Testis (tissue), 3 donors: ENCODE data around the gene EFR3B. TPM values are rescaled to one million over a fixed set of nuclear protein-coding genes. Genes with fewer than 3 reads are reported as not detected.

Experiments used
- DNase-seq: peaks from one replicate; pipeline ENCODE4 v3.0.0-alpha.2; 2019
- H3K27ac ChIP-seq, 2 donors: fragments of 200-600 bp; sonication (generic); one replicate each; pipeline ENCODE4 v1.5.1; 2019
- H3K27me3 ChIP-seq: fragments of 200-600 bp; sonication (generic); one replicate; pipeline ENCODE4 v1.5.1; 2019
- H3K36me3 ChIP-seq: fragments of 200-600 bp; sonication (generic); one replicate; pipeline ENCODE4 v1.5.1; 2017; ENCODE audit warnings: low read depth; ENCODE audit errors: missing control alignments
- H3K4me1 ChIP-seq: fragments of 200-600 bp; sonication (generic); one replicate; pipeline ENCODE4 v1.5.1; 2019
- H3K4me3 ChIP-seq, 2 donors: fragments of 200-600 bp; sonication (generic); one replicate each; pipeline ENCODE4 v1.5.1; 2017 to 2019
- H3K9me3 ChIP-seq: fragments of 200-600 bp; sonication (generic); one replicate; pipeline ENCODE4 v1.5.1; 2017
- POLR2A ChIP-seq: fragments of 450-650 bp; IDR thresholded peaks from one replicate; pipeline ENCODE4 v1.6.1; 2017; ENCODE audit warnings: antibody characterized with exemption, mild to moderate bottlenecking, moderate library complexity
- WGBS, 2 donors: methylation state at CpG; one replicate each; pipeline ENCODE4 v1.1.5; 2018; 5-methylcytosine and 5-hydroxymethylcytosine counted together
- intact Hi-C: fragments of 100-400 bp; cut with DNase I; formaldehyde crosslinking; loops from one replicate; pipeline ENCODE4 v1.15.1; 2023; ENCODE audit warnings: low total_unique reads
- polyA plus RNA-seq: library from polyadenylated mRNA; stranded (reverse); fragments of 350-450 nt; fragmentation: Illumina TruSeq; extraction: RNeasy Lipid Tissue Mini Kit (QIAGEN cat#74804); gene quantifications from one replicate; pipeline ENCODE4 v1.2.3, GENCODE V29; 2014; ENCODE audit warnings: low read depth, low replicate concordance; ENCODE audit not compliant: insufficient read depth
- total RNA-seq, 2 donors: library from RNA; depleted of rRNA; stranded (reverse); fragments of >200 nt; gene quantifications; one replicate each; pipeline ENCODE4 v1.2.3, GENCODE V29; 2016
- TF ChIP-seq, protein P1 (sequence below), 3 experiments: fragments of 450-650 bp in 2 of 3; fragments of 200-600 bp in 1 of 3; sonication (generic) in 1 of 3; IDR thresholded peaks; one replicate each; pipeline ENCODE4 v1.5.1; 2016 to 2019; ENCODE audit warnings: antibody characterized with exemption in 3 of 3, mild to moderate bottlenecking in 2 of 3, moderate library complexity in 1 of 3

The EFR3B gene
- total and polyA plus RNA-seq, 3 donors from 2014 or later: 3.0 to 3.7 (median 3.6) TPM

GRCh38 chr2:25055376-25055920 is 13.6 kb downstream of the EFR3B start:
- intact Hi-C loops: no loop called here
- TF ChIP-seq, protein P1, sequence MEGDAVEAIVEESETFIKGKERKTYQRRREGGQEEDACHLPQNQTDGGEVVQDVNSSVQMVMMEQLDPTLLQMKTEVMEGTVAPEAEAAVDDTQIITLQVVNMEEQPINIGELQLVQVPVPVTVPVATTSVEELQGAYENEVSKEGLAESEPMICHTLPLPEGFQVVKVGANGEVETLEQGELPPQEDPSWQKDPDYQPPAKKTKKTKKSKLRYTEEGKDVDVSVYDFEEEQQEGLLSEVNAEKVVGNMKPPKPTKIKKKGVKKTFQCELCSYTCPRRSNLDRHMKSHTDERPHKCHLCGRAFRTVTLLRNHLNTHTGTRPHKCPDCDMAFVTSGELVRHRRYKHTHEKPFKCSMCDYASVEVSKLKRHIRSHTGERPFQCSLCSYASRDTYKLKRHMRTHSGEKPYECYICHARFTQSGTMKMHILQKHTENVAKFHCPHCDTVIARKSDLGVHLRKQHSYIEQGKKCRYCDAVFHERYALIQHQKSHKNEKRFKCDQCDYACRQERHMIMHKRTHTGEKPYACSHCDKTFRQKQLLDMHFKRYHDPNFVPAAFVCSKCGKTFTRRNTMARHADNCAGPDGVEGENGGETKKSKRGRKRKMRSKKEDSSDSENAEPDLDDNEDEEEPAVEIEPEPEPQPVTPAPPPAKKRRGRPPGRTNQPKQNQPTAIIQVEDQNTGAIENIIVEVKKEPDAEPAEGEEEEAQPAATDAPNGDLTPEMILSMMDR (IDR thresholded peaks at IDR 0.05): no peak
- no peak for TF ChIP-seq POLR2A

GRCh38 chr2:25056098-25056821 is 14.4 kb downstream of the EFR3B start:
- DNase-seq: peak; percentile 15
- 40 to 61% methylated on average over 9 of the region's 9 CpGs for WGBS, 2 donors
- Histone ChIP-seq H3K36me3 (no peaks in the 10 kb centered on the region), H3K9me3 (no peaks in the 10 kb centered on the region), H3K27ac (no peak overlapping the region), H3K4me1 (peaks cover 9% of the 10 kb centered on the region), H3K4me3 (no peak overlapping the region), H3K27me3 (no peaks in the 10 kb centered on the region)
- intact Hi-C loops: no loop called here
- TF ChIP-seq, protein P1 (IDR thresholded peaks at IDR 0.05): no peak
- no peak for TF ChIP-seq POLR2A

More at GRCh38 chr2:25055376-25055920, 13.6 kb downstream of the EFR3B start:
- no peak overlapping the region for H3K27ac ChIP-seq
- peaks cover 9% of the 10 kb centered on the region for H3K4me1 ChIP-seq
- H3K9me3 ChIP-seq: no peaks in the 10 kb centered on the region
- no peaks in the 10 kb centered on the region for H3K36me3 ChIP-seq
- H3K27me3 ChIP-seq: no peaks in the 10 kb centered on the region
- WGBS, 2 donors: 66% methylated on average over 9 of the region's 9 CpGs
- no peak overlapping the region for H3K4me3 ChIP-seq
- no peak for DNase-seq

GRCh38 chr2:25062511-25062917 is 20.6 kb downstream of the EFR3B start:
- H3K27ac ChIP-seq: no peak overlapping the region
- DNase-seq: no peak

GRCh38 chr2:25063876-25064660 is 22.2 kb downstream of the EFR3B start:
- Histone ChIP-seq H3K4me1 (no peaks in the 10 kb centered on the region), H3K36me3 (no peaks in the 10 kb centered on the region), H3K9me3 (no peaks in the 10 kb centered on the region), H3K27me3 (no peaks in the 10 kb centered on the region), H3K4me3 (no peak overlapping the region), H3K27ac (no peak overlapping the region)
- DNase-seq: no peak
- TF ChIP-seq, protein P1 (IDR thresholded peaks at IDR 0.05): no peak
- TF ChIP-seq POLR2A: no peak
- intact Hi-C loops: no loop called here
- 69 to 76% methylated on average over 13 of the region's 13 CpGs for WGBS, 2 donors

More at GRCh38 chr2:25062511-25062917, 20.6 kb downstream of the EFR3B start:
- intact Hi-C loops: no loop called here
- H3K4me1 ChIP-seq: no peaks in the 10 kb centered on the region
- no peaks in the 10 kb centered on the region for H3K9me3 ChIP-seq
- WGBS, 2 donors: 64 to 71% methylated on average over 11 of the region's 11 CpGs
- no peak overlapping the region for H3K4me3 ChIP-seq
- TF ChIP-seq, protein P1 (IDR thresholded peaks at IDR 0.05): no peak
- TF ChIP-seq POLR2A: no peak
- no peaks in the 10 kb centered on the region for H3K36me3 ChIP-seq
- H3K27me3 ChIP-seq: no peaks in the 10 kb centered on the region
